Measurements from ENCODE around the gene ZNF598. TPM values are rescaled to one million over a fixed set of nuclear protein-coding genes. Genes with fewer than 3 reads are reported as not detected.

The ZNF598 gene
- total and polyA plus RNA-seq, 2 of the 13 experiments (the other 11 are each of a cell fraction or from before 2014, with no cell fraction given), result 13.5 to 14.2 TPM

- TF ChIP-seq FOXC1 (CRISPR knock-in tag; IDR thresholded peaks at IDR 0.05; ENCODE audit: borderline replicate concordance), result peak; percentile 72
- peak; percentile 94 for TF ChIP-seq XRCC5 (optimal IDR thresholded peaks at IDR 0.05; ENCODE audit: low read length)
- TF ChIP-seq GTF3A (CRISPR knock-in tag; conservative IDR thresholded peaks at IDR 0.05), result no peak
- TF ChIP-seq MAX (IDR thresholded peaks at IDR 0.05), result peak; percentile 74; the same call in 1 of the 2 replicates
- no peak; the same call in 1 of the 2 replicates for TF ChIP-seq GPN1 (CRISPR knock-in tag; IDR thresholded peaks at IDR 0.05; ENCODE audit: borderline replicate concordance)
- no peak for TF ChIP-seq MTA1 (CRISPR knock-in tag; IDR thresholded peaks at IDR 0.05; ENCODE audit: borderline replicate concordance)
- no peak for TF ChIP-seq SNAPC4 (CRISPR knock-in tag; IDR thresholded peaks at IDR 0.05)
- TF ChIP-seq DZIP1 (CRISPR knock-in tag; IDR thresholded peaks at IDR 0.05), result peak; percentile 76
- peak; percentile 23; the same call in 1 of the 2 replicates for TF ChIP-seq ZNF235 (CRISPR knock-in tag; IDR thresholded peaks at IDR 0.05; ENCODE audit: borderline replicate concordance)
- no peak for TF ChIP-seq GPBP1L1 (CRISPR knock-in tag; IDR thresholded peaks at IDR 0.05)
- peak; percentile 31; the same call in 1 of the 2 replicates for TF ChIP-seq ZKSCAN8 (CRISPR knock-in tag; IDR thresholded peaks at IDR 0.05; ENCODE audit: borderline replicate concordance)
- no peak for TF ChIP-seq IKZF4 (CRISPR knock-in tag; IDR thresholded peaks at IDR 0.05; ENCODE audit: borderline replicate concordance, low read depth, not compliant biosample characterization)
- no peak; the same call in 1 of the 2 replicates for TF ChIP-seq CENPT (CRISPR knock-in tag; IDR thresholded peaks at IDR 0.05; ENCODE audit: low read depth)
- peak; percentile 65; the same call in 1 of the 2 replicates for TF ChIP-seq KMT2A (CRISPR knock-in tag; IDR thresholded peaks at IDR 0.05)
- TF ChIP-seq SMARCE1 (IDR thresholded peaks at IDR 0.05; ENCODE audit: borderline replicate concordance), result no peak
- no peak for TF ChIP-seq FLYWCH1 (CRISPR knock-in tag; IDR thresholded peaks at IDR 0.05)
- TF ChIP-seq HNF1B (CRISPR knock-in tag; IDR thresholded peaks at IDR 0.05), result peak; percentile 28; the same call in 1 of the 2 replicates
Observed at GRCh38 chr16:1959269-1960039, 50.2 kb downstream of the ZNF598 start, which contains the start of gene NDUFB10 (continued).

All from HepG2 (cell line).